ENCODE measurements around the gene IKZF5.

IKZF5 gene

GRCh38 chr10:122980209-122981065, 28.2 kb downstream of the IKZF5 start, which contains the start of gene PSTK:
Gene PSTK, plus strand, starts transcription at chr10:122980401. Its CDS starts 79 bp downstream, at chr10:122980480.
- peak; percentile 90 for DNase-seq

DNA sequence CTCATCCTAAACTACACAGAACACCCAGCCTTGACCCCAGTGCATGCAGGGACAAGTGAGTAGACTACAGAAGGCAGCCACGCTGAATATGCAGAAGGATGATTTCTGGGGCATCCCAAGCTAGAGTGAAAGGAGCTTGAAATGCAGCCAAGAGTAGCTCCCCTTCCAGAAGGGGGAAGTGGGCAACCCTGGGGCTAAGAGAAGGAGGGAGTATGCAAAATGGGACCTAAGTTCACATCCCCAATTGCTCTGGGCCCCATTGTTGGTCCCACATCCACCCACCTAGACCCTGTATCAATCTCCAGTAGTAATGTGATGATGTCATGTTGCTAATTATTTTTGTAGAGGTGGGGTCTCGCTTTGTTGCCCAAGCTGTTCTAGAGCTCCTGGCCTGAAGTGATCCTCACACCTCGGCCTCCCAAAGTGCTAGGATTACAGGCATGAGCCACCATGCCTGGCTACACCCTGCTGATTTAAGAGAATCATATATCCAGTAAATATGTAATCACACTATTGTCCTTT, 34.0 kb downstream of the IKZF5 start:
- DNase-seq: peak; percentile 9

GRCh38 chr10:122974023-122974422, 34.6 kb downstream of the IKZF5 start:
- no peak for DNase-seq

GRCh38 chr10:122968698-122969097, 39.9 kb downstream of the IKZF5 start:
- DNase-seq: no peak

DNA sequence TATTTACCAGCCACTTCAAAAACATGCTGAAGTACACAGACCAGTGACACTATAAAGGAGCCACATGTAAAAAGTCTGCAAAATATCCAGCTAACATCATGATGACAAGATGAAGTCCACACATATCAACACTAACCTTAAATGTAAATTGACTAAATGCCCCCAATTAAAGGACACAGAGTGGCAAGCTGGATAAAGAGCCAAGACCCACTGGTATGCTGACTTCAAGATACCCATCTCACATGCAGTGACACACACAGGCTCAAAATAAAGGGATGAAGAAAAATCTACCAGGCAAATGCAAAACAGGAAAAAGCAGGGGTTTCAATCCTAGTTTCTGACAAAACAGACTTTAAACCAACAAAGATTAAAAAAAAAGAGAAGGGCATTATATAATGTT, 41.7 kb downstream of the IKZF5 start:
- no peak for DNase-seq

DNA sequence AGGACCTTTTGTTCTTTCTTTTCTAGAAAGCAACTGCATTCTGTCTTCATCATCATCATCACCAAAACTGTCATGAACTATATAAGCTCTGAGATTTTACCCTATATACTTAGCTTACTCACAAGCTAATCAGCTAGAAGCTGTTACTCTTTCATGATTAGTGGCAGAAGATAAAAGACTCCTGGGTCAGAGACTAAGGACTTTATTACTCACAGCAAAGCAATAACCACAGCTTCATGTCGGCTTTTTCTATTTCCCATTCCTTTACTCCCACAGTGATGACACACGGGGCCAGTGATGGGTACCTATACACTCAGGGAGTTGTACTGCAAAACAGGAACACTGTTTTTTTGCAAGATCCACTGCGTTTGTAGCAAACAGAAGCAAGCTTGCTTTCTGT, 46.2 kb downstream of the IKZF5 start:
- no peak for DNase-seq

- DNase-seq: no peak
Observed at GRCh38 chr10:122957474-122957873, 51.1 kb downstream of the IKZF5 start.

GRCh38 chr10:122955892-122956291, 52.7 kb downstream of the IKZF5 start:
- no peak for DNase-seq

GRCh38 chr10:122954731-122955050, 53.9 kb downstream of the IKZF5 start:
- no peak for DNase-seq

GRCh38 chr10:122953902-122954730, 54.5 kb downstream of the IKZF5 start, which contains the start of gene C10orf88:
Gene C10orf88, minus strand, starts transcription at chr10:122954227. Its CDS starts 49 bp downstream, at chr10:122954178.
- DNase-seq: peak; percentile 98

- no peak for DNase-seq
Observed at GRCh38 chr10:122949296-122949695, 59.3 kb downstream of the IKZF5 start.

Data from NCI-H146 (cell line).